Hematopoietic multipotent progenitor cell (in vitro differentiated cells): ENCODE measurements around the gene STXBP5. TPM values are rescaled to one million over a fixed set of nuclear protein-coding genes. Genes with fewer than 3 reads are reported as not detected.

Experiments
- DNase-seq, 3 donors: peaks; one replicate each; pipeline ENCODE4 v3.0.0-alpha.2; 2011 to 2015; ENCODE audit warnings: low read depth in 2 of 3, low spot score in 2 of 3
- total RNA-seq: library from RNA; depleted of rRNA; stranded (reverse); fragments of >200 nt; gene quantifications from one replicate; pipeline ENCODE4 v1.2.3, GENCODE V29; 2012

The STXBP5 gene
- total RNA-seq, 1 donor, result 39.3 TPM

DNA sequence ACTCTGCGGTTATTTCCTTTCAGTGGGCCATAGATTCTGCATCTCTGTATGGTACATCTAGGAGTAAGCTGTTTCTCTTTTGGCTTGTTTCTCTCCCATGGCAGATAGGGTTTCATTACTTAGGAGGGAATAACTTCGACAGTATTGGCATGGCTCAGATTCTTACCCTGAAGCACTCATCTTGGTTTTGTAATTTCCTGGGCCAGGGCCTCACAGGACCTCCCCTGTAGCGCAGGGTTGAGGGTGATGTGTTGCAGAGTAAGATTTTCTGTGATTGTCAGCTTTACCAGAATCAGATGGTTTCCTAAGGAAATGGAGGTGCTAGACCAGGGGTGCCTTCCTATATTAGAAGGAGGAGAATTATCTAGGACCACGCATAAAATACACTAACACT is 78.3 kb downstream of the STXBP5 start:
- DNase-seq, result no peak

DNA sequence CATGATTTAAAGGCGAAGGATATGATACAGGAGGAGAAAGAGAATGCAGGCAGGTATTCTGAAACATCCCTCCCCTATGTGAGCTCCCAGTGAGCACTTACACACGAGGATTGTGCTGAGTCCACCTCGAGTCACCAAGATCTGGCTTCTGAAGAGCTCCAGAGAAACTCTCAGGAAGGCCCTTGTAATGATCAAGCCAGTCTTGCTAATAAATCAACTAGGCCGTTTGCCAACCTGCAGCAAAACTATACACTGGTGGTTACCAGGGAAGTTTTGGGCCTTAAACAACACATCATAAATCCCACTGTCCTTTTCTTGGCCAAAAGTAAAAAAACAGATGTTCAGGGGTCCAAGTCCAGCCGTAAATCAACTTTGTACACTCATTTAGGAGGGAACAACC is 79.2 kb downstream of the STXBP5 start:
- DNase-seq, result peak in 2 of 3 donors; percentile 30 to 59

DNA sequence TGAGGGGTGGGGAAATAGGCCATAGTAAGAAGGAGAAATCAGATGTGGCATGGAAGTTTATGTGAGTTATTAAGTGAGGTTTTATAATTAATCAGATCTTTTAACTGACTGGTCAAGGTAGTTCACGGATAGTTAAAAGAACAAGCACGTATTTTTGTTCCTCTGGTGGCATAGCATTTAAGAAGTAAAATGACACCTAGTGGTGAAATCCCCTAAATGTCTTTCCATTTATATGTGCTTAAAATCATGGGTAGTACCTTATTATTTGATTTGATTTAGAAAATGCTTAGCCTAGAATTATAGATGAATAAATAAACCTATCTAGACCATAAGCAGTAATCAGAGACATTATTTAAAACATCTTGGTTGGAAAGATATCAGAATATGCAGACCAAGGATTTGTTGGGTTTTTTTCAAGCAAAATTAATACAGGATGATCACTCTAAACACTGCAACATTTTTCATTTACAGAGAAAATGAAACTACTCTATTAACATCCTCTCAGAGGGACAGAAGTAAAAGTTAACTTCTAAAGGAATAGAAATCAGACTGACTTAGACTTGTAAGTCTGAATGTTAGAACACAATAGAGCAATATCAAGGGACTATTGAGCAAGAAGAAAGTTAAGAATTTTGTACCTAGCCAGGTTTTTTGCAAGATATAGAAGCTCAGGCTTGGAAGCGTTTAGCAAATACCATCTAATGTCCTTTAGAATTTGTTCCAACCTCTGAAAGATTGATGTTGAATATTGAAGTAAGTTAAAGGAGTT is 81.1 kb downstream of the STXBP5 start:
- peak; percentile 2 to 63 (median 49) for DNase-seq

DNA sequence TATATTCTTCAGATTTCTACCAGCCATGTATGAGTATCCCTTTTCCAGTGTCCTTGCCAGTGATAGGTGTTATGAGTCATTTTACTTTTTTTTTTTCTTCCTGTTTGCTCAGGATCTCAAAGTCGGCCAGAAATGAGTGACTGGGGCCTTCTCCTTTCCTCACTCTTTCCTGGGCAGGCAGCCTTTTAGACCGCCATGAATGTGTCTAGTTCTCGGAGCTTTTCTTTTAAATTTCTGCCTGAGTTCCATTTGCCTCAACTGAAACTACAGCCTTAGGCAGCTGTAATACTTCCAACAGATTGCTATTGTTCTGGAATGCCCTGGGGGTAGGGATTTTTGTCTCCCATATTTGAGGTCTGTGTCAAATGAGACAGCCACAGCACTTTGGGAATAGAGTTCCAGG is 83.7 kb downstream of the STXBP5 start:
- DNase-seq, result peak in 2 of 3 donors; percentile 30 to 43

DNA sequence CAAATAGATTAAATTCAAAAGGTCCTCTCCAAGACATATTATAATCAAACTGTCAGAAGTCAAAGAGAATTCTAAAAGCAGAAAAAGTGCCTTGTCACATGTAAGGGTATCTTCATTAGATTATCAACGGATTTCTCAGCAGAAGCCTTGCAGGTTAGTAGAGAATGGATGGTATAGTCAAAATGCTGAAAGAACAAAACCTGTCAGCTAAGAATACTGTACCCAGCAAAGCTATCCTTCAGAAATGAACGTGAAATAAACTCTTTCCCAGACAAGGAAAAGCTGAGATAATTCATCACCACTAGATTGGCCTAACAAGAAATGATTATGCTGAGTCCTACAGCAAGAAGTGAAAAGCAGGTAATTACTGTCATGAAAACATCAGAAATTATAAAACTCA is 92.9 kb downstream of the STXBP5 start:
- DNase-seq, result no peak

DNA sequence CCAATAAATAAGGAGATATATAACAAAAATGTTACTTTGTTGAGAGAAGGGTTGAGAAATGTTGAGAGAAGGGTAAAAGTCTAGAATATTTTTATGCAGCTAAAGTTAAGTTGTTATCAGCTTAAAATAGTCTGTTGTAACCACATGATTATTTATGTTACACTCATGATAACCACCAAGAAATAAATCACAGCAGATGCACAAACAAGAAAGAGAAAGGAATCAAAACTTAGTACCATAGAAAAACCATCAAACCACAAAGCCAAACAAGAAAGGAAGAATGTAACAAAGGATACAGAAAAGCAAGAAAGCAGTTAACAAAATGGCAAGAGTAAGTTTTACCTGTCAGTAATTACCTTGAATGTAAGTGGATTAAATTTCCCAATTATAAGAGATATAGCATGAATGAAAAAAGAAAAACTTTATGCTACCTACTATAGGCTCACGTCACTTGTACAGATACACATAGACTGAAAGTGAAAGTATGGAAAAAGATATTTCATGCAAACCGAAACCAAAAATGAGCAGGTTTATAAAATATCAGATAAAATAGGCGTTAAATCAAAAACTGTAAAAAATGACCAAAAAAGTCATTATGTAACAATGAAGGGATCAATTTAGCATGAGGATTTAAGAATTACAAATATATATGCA is 93.6 kb downstream of the STXBP5 start:
- no peak for DNase-seq

DNA sequence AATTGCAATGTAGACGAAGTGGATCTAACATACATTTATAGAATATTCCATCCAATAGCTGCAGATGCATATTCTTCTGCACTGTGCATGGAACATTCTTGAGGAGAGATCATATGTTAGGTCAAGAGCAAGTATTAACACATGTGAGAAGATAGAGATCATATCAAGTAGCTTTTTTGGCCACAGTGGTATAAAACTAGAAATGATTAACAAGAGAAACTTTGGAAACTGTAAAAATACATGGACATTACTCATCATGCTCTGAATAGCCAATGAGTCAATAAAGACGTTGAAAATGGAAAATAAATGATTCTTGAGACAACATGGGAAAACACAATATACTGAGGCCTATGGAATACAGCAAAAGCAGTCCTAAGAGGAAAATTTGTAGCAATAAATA is 94.2 kb downstream of the STXBP5 start:
- DNase-seq, result no peak

DNA sequence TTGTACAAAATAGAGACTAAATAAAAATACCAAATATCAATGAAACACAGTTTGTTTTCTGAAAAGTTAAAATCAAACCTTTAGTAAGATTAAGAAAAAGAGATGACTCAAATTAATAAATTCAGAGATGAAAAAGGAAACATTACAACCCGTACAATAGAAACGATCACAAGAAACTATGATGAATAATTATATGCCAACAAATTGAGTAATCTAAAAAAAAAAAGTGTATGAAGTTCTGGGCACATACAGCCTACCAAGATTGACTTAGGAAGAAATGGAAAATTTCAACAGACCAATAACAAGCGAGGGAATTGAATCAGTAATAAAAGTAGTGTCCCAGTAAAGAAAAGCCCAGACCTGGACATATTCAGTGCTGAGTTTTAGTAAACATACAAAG is 94.8 kb downstream of the STXBP5 start:
- no peak for DNase-seq

DNA sequence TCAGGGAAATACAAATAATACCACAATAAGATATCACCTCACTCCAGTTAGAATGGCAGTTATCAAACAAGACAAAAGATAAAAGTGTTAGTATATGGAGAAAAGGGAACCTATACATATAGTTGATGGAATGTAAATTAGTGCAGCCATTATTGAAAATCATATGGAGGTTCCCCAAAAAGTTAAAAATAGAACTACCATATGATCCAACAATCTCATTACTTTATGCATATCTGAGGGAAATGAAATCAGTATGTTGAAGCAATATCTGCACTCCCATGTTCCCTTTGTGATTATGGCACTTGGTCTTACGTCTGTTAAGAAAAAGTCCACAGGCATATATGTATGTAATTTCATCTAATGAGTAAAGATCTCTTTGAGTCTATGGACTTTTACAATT is 96.9 kb downstream of the STXBP5 start:
- no peak for DNase-seq

DNA sequence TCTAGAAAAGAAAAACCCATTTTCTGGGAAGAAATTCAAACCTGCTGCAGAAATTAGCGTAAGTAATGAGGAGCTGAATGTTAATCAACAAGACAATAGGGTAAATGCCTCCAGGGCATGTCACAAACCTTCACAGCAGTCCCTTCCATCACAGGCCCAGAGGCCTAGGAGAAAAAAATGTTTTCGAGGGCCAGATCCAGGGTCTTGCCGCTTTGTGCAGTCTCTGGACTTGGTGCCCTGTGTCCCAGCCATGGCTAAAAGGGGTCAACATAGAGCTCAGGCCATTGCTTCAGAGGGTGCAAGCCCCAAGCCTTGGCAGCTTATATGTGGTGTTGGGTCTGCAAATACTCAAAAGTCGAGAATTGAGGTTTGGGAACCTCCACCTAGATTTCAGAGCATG is 99.8 kb downstream of the STXBP5 start:
- DNase-seq, result no peak

DNA sequence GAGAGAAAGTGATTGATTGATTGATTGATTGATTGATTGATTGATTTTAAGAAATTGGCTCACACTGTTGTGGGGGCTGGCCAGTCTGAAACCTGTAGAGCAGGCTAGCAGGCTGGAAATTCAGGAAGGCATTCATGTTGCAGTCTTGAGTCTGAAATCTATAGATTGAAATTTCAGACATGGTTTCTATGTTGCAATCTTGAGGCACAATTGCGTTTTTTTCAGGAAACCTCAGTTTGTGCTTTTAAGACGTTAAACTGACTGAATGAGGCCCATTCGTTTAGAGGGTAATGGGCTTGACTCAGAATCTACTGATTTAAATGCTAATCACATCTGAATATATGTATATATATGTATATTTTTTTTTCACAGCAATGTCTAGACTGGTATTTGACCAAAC is 106.3 kb downstream of the STXBP5 start:
- DNase-seq, result no peak

DNA sequence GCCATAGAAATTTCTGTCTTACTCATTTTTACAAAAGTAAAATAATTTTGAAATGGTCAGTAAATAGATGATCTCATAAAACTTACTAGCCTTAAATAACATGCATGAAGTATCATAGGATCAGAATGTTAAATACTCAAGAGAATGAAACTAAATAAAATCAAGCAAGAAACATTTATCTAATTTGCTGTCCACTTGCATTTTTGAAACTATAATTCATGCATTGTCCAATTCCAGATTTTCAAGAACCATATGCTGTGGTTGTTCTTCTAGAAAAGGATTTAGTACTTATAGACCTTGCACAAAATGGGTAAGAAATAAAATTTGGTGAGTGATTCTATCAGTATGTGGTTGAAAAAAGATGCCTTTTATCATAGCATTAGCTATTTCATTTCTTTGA is 107.0 kb downstream of the STXBP5 start:
- no peak for DNase-seq

DNA sequence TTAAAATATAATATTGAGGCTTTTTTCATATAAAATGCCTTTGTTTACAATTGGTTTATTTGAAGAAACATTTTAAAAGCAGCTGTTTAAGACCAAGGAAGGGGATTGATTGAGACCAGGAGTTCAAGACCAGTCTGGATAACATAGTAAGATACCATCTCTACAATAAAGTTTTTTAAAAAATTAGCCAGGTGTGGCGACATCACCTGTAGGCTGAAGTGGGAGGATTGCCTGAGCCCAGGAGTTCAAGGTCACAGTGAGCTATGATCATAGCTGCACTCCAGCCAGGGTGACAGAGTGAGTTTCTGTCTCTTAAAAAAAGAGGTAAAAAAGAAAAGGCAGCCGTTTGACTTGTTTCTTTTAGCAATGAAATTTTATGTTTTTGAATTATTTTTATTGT is 117.0 kb downstream of the STXBP5 start:
- DNase-seq, result no peak

DNA sequence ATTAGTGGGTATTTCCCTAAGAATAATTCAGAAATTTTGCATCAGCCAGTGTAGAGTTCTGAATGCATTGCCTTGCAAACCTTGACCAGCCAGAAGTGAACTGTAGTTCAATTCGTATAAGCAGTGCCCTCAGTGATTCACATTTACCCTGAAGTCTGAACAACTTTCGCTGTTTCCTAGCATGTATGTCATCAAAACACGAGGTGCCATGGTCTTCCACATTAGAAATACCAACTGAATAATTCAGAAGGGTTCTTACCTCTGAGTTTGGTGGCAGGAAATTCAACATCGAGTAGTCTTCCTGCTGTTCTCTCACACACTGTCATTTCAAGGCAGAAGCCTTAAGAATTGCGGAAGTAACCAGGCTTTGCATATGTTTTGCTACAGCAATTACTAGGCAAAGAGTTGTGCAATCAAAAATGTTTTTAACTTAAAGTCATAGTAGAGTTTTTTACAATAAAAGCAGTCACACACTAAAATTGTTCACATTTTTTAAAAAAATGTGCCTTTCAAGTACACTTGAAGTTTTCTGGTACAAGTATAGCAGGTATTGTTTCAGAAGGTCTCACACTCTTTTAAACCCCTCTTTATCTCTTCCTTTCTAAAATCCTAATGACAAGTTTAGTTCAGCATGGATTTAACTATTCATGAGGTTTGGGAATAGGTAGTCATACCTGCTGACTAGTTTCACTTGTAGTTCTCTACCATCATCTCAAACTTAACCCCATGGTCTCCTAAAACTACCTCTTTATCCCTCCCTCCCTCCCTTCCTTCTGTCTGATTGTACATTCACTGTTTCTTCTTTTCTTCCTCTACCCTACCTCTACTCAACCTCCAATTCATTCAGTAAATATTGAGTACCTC is 118.3 kb downstream of the STXBP5 start:
- DNase-seq, result peak in 2 of 3 donors; percentile 77 to 92

DNA sequence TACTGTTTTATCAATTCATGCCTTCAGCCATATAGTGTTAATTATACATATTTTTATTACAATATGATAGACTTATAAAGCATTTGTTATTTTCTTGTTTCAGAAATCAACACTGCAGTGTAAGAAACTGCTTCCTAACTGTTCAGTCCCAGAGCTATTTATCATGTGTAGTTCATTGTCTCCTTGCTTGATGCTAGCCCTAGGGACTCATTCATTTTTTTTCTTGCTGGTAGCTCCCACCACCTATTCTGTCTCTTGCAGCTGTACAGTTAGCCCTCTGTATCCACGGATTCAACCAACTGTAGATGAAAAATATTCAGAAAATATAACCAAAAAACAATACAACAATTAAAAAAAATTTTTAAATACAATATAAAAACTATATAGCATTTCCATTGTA is 121.3 kb downstream of the STXBP5 start:
- no peak for DNase-seq

DNA sequence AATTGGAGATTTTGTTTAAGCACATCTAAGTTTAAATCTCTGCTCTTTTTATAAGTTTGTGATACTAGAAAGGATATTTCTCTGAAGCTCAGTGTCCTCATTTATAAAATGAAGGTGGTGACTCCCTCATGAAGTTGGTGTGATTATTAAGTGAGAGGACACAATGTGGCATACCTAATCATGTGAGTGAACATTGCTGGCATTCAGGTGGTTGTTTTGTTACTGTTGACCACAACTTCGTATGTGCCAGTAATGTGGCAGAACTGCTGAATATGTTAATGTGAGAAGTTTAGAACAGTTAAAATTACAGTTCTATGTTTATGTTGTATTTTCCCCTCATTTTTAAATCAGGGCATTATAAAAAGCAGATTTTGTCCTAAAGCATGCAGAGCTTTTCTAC is 127.2 kb downstream of the STXBP5 start:
- DNase-seq, result no peak

DNA sequence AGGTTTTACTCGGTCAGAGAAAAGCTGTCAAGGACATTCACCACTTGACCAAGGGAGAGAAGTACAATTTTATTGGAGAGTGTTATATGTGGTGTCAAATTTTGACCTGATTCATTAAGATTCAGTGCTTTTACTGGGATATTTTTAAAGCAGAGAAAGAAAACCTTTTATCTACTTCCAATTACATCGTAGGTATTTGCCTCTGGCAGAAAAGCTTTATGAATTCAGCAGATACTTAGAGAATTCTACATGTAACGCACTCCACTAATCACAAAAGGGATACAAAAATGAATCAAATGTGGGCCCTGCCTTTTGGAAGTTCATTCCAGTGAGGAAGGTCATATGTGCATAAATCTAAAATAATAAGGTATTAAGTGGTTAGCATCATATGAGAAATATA is 133.7 kb downstream of the STXBP5 start:
- no peak for DNase-seq

DNA sequence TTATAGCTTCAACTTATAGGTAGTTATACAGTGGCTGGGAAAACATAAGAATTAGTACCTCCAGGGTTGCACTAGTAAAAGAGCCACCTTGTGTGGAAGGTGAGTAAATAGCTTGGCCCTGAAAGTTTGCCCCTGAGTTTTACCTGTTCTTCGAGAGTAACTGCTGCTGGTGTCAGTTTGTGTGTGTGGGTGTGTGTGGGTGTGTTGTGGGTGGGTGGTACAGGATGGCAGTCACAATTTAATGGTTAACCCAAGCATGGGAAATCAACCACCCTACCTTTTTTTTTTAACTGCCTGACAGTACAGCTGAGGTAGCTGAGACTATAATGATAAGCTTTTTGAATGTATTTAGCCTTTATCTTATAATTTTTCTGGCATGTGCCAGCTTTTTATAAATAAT is 137.3 kb downstream of the STXBP5 start:
- no peak for DNase-seq

DNA sequence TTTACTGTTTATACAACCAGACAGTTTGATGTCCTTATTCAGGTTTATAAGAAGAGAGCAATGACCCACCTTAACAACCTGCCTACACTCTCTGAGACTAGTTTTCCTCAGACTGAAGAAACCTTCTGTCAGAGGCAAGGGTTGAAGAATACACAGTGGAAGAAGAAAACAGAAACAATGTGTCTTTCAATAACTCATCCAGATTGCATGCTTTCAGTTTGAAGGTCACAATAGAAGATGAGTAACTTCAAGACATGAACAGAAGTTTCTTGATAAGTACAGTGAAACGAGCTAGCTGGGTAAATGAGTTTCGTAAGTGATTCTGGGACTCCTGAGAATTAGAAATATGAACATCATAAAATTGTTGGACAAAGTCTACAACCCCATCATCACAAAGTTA is 141.7 kb downstream of the STXBP5 start:
- DNase-seq, result no peak

DNA sequence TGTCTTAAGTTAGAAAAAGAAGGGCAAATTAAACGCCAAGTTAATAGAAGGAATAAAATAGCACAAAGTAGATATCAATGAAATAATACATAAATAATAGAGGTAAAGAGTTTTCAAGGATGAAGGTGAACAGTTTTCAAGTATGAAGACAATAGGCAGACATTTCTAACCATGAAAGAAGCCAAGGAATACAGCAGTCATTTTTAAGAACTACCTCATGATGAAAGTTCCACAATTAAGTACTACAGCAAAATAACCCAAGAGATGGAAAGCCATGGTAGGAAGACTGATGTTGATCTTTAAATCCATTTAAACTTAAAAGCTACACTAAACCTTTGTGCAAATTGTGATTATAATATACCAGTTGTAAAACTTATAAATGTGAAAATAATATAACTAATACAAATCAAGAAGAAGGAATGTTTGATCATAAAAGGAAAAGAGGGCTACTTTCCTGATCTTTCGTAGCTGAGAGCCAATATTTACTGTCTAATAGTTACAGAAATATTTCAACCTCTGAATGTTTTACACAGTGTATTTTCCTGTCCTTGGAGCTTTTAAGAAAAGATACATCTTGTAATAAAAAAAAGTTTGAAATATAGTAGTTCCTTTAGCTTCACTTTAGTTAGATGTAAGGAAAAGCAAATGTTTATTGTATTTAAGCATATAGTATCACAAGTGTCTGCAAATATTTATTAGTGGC is 143.1 kb downstream of the STXBP5 start:
- DNase-seq, result no peak
